ENCODE measurements around the gene GLP1R.
A peak's percentile ranks its signal among the peaks of the same experiment; 100 is the strongest.

The GLP1R gene

DNA sequence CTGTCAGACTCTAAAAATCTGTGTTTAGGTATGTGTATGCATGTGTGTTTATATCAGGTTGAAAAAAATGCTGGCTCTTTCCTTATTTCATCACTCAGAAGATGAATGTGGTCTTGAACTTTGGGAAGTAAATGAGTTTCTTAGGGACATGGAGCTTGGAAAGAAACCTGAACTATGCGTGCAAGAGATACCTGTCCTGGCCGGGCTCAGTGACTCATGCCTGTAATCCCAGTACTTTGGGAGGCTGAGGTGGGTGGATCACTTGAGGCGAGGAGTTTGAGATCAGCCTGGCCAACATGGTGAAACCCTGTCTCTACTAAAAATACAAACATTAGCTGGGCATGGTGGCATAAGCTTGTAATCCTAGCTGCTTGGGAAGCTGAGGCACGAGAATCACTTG, 4.4 kb upstream of the GLP1R start:
- H3K27ac ChIP-seq (ENCODE audit: low read depth, low read length): no peak overlapping the region
- WGBS: 88% methylated on average over 4 of the region's 4 CpGs
- H3K4me1 ChIP-seq (ENCODE audit: insufficient read depth, low read length): no peaks in the 10 kb centered on the region
- no peaks in the 10 kb centered on the region for H3K36me3 ChIP-seq (ENCODE audit: insufficient read depth, low read length)
- peaks cover 30% of the 10 kb centered on the region for H3K27me3 ChIP-seq (ENCODE audit: insufficient read depth, low read length)
- no peaks in the 10 kb centered on the region for H3K9me3 ChIP-seq (ENCODE audit: insufficient read depth, low read depth, low read length)
- no peak overlapping the region for H3K9ac ChIP-seq (ENCODE audit: low read depth, low read length)
- no peak overlapping the region for H3K4me3 ChIP-seq (ENCODE audit: low read length)

DNA sequence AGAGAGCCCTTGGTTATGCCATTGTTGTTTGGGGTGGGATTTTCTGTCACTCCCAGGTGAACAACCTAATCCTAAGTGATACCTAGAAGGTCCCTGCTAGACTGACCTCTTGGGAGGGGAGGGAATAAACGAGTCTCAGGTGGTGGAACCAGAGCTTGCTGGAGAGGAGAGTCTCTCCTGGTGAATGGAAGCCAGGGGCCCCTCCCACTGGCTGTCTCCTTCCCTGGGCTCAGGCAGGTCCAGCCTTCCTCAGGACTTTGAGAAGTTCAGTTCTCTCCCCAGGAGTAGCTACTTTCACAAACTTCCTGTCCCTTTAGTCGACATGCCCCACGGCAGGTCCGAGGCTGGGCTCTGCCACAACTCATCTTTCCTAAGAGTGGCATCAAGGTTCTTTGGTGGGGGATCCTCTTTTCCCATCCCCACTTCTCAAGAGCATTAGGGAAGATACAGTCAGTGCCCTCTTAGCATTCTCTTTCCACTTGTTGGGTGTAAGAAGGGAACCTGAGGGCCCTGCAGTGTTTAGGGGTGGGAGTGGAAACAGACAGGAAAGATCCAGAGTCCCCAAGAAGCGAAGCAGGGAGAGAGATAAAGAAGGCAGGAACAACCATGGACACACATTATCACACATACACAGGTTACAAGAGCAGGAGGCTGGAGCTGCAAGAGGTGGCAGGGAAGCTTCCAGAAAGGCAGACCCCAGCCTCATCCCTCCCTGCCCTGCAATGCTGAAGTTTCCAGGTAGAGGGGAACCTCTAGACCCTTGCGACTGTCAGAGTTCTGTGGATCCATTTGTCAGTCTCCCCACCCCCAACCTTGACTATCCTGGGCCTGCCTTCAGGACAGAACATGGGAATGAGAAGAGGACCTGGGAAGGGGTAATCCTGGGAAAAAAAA, 900 bp upstream of the GLP1R start:
- H3K27me3 ChIP-seq (ENCODE audit: insufficient read depth, low read length): peaks cover 44% of the 10 kb centered on the region
- WGBS: 79% methylated on average over 6 of the region's 6 CpGs
- no peak overlapping the region for H3K9ac ChIP-seq (ENCODE audit: low read depth, low read length)
- H3K4me1 ChIP-seq (ENCODE audit: insufficient read depth, low read length): no peaks in the 10 kb centered on the region
- no peak overlapping the region for H3K27ac ChIP-seq (ENCODE audit: low read depth, low read length)
- H3K4me3 ChIP-seq (ENCODE audit: low read length): peak overlapping the region; percentile 70
- no peaks in the 10 kb centered on the region for H3K9me3 ChIP-seq (ENCODE audit: insufficient read depth, low read depth, low read length)
- no peaks in the 10 kb centered on the region for H3K36me3 ChIP-seq (ENCODE audit: insufficient read depth, low read length)

DNA sequence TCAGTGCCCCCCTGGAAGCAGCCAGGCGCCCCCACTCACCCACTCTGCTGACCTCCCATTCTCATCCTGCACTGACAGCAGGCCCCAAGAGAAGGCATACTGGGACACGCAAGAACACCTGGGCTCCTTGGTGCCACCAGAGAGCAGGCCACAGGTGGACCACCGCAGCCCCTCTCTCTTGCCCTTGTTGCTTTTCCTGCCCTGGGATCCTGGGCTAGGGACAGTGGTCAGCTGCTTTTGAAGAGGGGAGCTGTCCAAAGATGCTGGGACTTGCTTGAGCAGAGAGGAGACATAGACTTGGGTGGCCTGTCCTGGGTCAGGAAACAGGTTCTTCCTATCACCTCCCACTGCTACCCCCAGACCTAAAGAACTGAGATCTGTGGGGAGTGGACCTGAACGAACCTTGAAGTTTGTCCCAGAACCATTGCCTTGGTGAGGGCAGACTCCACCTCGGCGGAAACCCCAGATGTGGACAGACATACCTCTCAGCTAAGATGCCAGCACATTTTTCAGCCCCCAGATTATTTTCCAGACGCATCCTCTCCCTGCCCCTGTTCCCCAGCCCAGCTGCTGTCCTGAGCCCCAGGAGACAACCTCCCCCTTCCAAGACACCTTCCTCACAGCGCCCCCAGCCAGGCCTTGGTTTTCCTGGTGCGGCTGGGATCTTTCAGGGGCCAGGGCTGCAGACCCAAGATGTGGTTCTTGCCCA, 1.1 kb downstream of the GLP1R start:
- H3K9ac ChIP-seq (ENCODE audit: low read depth, low read length): no peak overlapping the region
- no peak overlapping the region for H3K27ac ChIP-seq (ENCODE audit: low read depth, low read length)
- H3K4me1 ChIP-seq (ENCODE audit: insufficient read depth, low read length): peaks cover 8% of the 10 kb centered on the region; the same call in 1 of the 2 replicates

DNA sequence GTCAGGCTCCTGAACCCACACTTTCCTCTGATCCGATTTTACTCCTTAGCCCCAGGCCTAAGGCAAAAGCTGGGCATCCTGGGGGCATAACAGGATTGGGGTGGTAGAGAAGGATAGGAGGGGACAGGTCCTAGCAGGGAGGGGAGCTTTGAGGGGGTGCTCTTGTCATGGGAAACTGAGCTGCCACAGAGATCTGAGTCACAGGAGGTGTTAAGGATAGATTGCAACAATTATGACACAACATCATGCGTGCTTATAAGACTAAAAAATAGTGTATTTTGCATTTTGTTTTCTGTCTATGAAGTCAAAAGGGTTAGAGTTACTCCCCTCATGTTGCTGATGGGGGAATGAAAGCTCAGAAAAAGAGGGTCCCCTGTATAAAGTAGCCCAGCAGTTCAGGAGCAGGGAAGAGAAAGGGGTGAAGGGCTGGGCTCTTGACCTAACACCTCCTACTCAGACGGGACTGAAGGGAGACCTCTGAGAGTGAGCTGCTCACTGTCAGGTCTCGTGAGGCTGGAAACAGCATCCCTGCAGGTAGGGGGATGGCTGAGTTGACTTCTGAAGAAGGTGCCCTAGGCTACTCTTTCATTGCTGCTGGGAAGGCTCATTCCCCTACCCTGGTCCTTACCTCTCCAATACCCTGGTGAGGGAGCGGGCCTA, 2.0 kb downstream of the GLP1R start:
- Histone ChIP-seq H3K4me1 (ENCODE audit: insufficient read depth, low read length) (peaks cover 10% of the 10 kb centered on the region; the same call in 1 of the 2 replicates), H3K27ac (ENCODE audit: low read depth, low read length) (no peak overlapping the region), H3K4me3 (ENCODE audit: low read length) (no peak overlapping the region), H3K9me3 (ENCODE audit: insufficient read depth, low read depth, low read length) (no peaks in the 10 kb centered on the region), H3K36me3 (ENCODE audit: insufficient read depth, low read length) (no peaks in the 10 kb centered on the region), H3K9ac (ENCODE audit: low read depth, low read length) (no peak overlapping the region), H3K27me3 (ENCODE audit: insufficient read depth, low read length) (peaks cover 44% of the 10 kb centered on the region)
- WGBS: 95% methylated on average over 4 of the region's 5 CpGs

More for the DNA sequence above, 1.1 kb downstream of the GLP1R start:
- peaks cover 44% of the 10 kb centered on the region for H3K27me3 ChIP-seq (ENCODE audit: insufficient read depth, low read length)
- 83% methylated on average over 9 of the region's 9 CpGs for WGBS
- H3K9me3 ChIP-seq (ENCODE audit: insufficient read depth, low read depth, low read length): no peaks in the 10 kb centered on the region
- no peaks in the 10 kb centered on the region for H3K36me3 ChIP-seq (ENCODE audit: insufficient read depth, low read length)
- H3K4me3 ChIP-seq (ENCODE audit: low read length): peak overlapping the region; percentile 70

DNA sequence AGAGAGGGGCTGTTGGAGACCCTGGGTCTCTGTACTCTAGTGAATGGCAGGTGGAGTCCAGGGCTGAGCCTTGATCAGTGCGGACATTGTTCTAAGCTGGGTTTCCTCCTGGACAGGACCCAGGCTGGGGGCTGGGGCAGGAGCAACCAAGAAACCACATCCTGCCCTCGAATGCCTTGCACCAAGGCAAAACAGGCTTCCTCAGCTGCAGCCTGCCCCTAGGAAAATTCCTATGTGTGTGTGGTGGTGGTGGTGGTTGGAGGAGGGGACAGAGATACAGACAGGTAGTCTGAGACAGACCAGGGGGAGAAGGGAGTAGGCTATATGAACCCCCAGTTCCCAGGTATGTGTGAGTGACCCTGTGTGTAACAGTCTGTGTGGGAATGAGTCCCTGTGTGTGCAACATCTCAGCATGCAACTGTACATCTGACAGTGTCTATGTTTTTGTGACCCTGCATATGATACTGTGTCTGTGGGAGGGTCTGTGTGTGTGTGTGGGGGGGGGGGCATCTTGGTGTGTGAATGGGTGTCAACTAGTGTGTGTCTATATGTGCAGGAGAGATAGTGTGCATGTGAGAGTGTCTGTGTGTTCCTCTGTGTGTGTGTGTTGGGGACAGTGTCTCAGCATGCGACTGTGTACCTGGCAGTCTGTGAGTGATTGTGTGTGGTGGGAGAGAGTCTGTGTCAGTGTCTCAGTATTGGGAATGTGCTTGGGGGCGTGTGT, 3.0 kb downstream of the GLP1R start:
- Histone ChIP-seq H3K27me3 (ENCODE audit: insufficient read depth, low read length) (peaks cover 41% of the 10 kb centered on the region), H3K9ac (ENCODE audit: low read depth, low read length) (no peak overlapping the region)
- WGBS: 89% methylated on average over 4 of the region's 4 CpGs

DNA sequence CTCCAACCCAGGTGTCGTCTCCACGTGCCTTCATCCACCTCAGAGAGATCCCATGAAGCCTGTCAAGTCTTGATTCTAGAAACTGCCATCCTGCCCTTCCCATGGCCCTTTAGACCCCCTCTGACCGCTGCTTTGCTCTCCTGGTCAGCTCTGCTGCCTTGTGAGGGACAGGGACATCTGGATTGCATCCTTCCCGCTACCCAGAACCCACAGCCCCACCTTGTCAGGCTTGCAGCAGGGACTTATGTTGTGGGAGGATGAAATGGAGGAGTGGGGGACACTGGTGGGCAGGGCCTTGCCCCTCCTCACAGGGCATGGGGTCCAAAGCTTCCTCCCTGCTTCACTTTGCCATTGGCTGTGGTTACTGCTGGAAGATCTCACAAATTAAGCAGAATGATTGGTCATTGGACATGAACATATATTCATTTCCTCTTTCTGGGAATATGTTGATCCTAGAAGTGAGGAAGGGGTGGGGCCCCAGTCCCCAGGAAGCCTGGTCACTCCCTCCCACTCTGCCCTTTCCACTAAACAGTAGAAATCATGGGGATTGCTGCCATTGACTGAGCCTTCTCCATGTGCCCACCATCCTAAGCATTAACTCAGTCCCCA, 4.5 kb downstream of the GLP1R start:
- 91% methylated on average over 4 of the region's 4 CpGs for WGBS
- Histone ChIP-seq H3K9me3 (ENCODE audit: insufficient read depth, low read depth, low read length) (no peaks in the 10 kb centered on the region), H3K4me1 (ENCODE audit: insufficient read depth, low read length) (peaks cover 10% of the 10 kb centered on the region; the same call in 1 of the 2 replicates), H3K4me3 (ENCODE audit: low read length) (no peak overlapping the region), H3K27me3 (ENCODE audit: insufficient read depth, low read length) (peaks cover 25% of the 10 kb centered on the region), H3K9ac (ENCODE audit: low read depth, low read length) (no peak overlapping the region), H3K27ac (ENCODE audit: low read depth, low read length) (no peak overlapping the region), H3K36me3 (ENCODE audit: insufficient read depth, low read length) (no peaks in the 10 kb centered on the region)

More for the DNA sequence above, 3.0 kb downstream of the GLP1R start:
- no peaks in the 10 kb centered on the region for H3K36me3 ChIP-seq (ENCODE audit: insufficient read depth, low read length)
- H3K27ac ChIP-seq (ENCODE audit: low read depth, low read length): no peak overlapping the region
- peaks cover 10% of the 10 kb centered on the region; the same call in 1 of the 2 replicates for H3K4me1 ChIP-seq (ENCODE audit: insufficient read depth, low read length)
- H3K4me3 ChIP-seq (ENCODE audit: low read length): no peak overlapping the region
- H3K9me3 ChIP-seq (ENCODE audit: insufficient read depth, low read depth, low read length): no peaks in the 10 kb centered on the region

DNA sequence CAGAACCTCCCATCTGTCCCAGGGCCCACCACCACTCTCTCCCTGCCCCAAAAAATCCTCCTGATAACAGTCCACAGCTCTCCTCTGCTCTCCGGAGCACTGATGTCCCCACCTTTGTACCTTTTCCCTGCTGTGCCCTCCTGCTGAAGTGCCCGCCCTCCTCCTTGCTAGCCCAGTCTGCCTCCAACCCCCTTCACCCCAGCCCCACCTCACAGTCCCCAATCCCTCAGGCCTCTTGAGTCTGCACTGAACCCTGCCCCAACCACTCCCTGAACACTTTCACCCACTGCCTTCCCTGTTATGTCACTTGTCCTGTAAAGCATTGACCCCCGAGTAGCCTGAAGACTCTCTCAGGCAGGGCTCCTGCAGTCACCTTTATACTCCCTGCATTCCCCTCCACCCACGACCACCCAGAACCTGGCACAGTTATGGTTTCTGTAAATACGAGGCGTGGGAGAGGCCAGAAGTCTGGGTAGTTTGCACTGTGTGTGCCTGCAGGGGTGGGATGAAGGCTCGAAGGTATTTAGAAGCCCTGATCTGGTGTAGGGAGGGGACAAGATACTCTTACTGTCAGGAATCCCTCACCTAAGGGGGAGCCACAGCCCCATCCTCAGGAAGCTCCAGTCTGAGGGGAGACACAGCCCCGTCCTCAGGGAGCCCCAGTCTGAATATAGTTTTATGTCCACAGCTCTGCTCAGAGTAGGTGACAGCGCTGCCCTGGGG, 5.4 kb downstream of the GLP1R start:
- H3K4me1 ChIP-seq (ENCODE audit: insufficient read depth, low read length): peaks cover 10% of the 10 kb centered on the region; the same call in 1 of the 2 replicates
- peaks cover 16% of the 10 kb centered on the region for H3K27me3 ChIP-seq (ENCODE audit: insufficient read depth, low read length)
- H3K9ac ChIP-seq (ENCODE audit: low read depth, low read length): no peak overlapping the region; the same call in 1 of the 2 replicates
- 74% methylated on average over 8 of the region's 9 CpGs for WGBS
- no peak overlapping the region for H3K4me3 ChIP-seq (ENCODE audit: low read length)
- no peak overlapping the region for H3K27ac ChIP-seq (ENCODE audit: low read depth, low read length)
- no peaks in the 10 kb centered on the region for H3K36me3 ChIP-seq (ENCODE audit: insufficient read depth, low read length)
- H3K9me3 ChIP-seq (ENCODE audit: insufficient read depth, low read depth, low read length): no peaks in the 10 kb centered on the region

DNA sequence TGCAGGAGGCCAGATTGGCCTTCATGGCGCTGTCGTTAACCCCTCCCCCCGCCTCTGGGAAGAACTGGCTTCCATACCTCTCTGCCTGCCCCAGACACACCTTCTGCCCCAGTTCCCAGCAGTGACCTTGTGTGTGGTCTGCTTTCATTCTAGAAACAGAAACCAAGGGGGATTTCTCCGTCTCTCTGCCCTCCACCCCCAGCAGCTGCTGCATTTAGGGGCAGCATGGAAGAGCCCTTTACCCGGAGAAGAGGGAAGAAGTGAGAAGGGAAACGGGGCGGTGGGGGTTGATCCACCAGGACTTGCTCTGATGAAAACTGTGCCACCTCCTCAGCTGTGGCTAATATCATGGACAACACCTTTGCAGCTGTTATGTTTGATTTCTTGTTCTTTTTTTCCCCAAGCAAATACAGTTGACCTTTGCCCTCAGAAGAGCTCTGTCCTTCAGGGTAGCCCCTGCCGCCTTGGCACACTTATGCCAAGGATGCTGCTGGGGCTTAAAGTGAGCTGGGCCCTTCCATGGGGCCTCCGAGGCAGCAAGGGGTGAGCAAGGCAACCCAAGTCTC, 6.1 kb downstream of the GLP1R start:
- H3K27me3 ChIP-seq (ENCODE audit: insufficient read depth, low read length): peaks cover 10% of the 10 kb centered on the region
- H3K9me3 ChIP-seq (ENCODE audit: insufficient read depth, low read depth, low read length): no peaks in the 10 kb centered on the region
- peaks cover 10% of the 10 kb centered on the region; the same call in 1 of the 2 replicates for H3K4me1 ChIP-seq (ENCODE audit: insufficient read depth, low read length)
- no peaks in the 10 kb centered on the region for H3K36me3 ChIP-seq (ENCODE audit: insufficient read depth, low read length)
- H3K9ac ChIP-seq (ENCODE audit: low read depth, low read length): no peak overlapping the region; the same call in 1 of the 2 replicates
- no peak overlapping the region for H3K27ac ChIP-seq (ENCODE audit: low read depth, low read length)
- H3K4me3 ChIP-seq (ENCODE audit: low read length): no peak overlapping the region
- 76% methylated on average over 9 of the region's 9 CpGs for WGBS

DNA sequence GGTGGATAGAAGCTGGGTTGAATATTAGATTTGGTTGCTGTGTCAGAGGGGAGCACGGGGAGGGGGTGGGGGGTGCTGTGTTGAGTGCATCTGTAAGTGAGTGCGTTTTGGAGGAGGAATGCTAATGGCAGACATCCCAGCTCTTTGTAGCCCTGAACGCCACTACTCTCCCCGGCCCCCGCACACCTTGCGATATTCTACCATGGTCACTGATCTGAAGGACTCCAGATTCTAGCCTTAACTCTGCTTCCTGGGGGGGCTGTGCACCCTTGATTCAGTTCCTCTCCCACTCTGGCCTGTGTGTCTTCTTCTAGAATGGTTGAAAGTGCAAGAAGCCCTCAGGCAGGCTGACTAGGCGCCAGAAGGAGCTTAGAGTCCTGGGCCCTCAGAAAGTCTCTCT, 7.1 kb downstream of the GLP1R start:
- Histone ChIP-seq H3K36me3 (ENCODE audit: insufficient read depth, low read length) (no peaks in the 10 kb centered on the region), H3K27me3 (ENCODE audit: insufficient read depth, low read length) (no peaks in the 10 kb centered on the region), H3K4me3 (ENCODE audit: low read length) (no peak overlapping the region), H3K9ac (ENCODE audit: low read depth, low read length) (no peak overlapping the region), H3K9me3 (ENCODE audit: insufficient read depth, low read depth, low read length) (no peaks in the 10 kb centered on the region), H3K4me1 (ENCODE audit: insufficient read depth, low read length) (peaks cover 10% of the 10 kb centered on the region; the same call in 1 of the 2 replicates), H3K27ac (ENCODE audit: low read depth, low read length) (no peak overlapping the region)
- WGBS: 88% methylated on average over 7 of the region's 7 CpGs
